GM06990 (cell line): ENCODE data around the gene TIMM17A.

Experiments used
- DNase-seq: peaks from one replicate; pipeline ENCODE4 v3.0.0-alpha.2; 2011; ENCODE audit not compliant: insufficient read length; ENCODE audit errors: extremely low read depth
- H3K27me3 ChIP-seq: replicated peaks from 2 replicates; pipeline ENCODE4 v1.6.0; 2011; ENCODE audit warnings: low read length; ENCODE audit not compliant: control insufficient read depth, insufficient read depth
- H3K36me3 ChIP-seq: 2 replicates; pipeline ENCODE4 v1.5.1; 2011; ENCODE audit warnings: low read length; ENCODE audit not compliant: control insufficient read depth, insufficient read depth
- H3K4me3 ChIP-seq: replicated peaks from 2 replicates; pipeline ENCODE4 v1.5.1; 2011; ENCODE audit warnings: low read depth, mild to moderate bottlenecking, control low read depth, low read length
- TF ChIP-seq, protein P1 (sequence below): IDR thresholded peaks from 2 replicates; pipeline ENCODE4 v1.5.1; 2011; ENCODE audit warnings: low read length, control low read depth, mild to moderate bottlenecking, inconsistent platforms; ENCODE audit not compliant: insufficient read depth, poor library complexity, severe bottlenecking

Gene TIMM17A

DNA sequence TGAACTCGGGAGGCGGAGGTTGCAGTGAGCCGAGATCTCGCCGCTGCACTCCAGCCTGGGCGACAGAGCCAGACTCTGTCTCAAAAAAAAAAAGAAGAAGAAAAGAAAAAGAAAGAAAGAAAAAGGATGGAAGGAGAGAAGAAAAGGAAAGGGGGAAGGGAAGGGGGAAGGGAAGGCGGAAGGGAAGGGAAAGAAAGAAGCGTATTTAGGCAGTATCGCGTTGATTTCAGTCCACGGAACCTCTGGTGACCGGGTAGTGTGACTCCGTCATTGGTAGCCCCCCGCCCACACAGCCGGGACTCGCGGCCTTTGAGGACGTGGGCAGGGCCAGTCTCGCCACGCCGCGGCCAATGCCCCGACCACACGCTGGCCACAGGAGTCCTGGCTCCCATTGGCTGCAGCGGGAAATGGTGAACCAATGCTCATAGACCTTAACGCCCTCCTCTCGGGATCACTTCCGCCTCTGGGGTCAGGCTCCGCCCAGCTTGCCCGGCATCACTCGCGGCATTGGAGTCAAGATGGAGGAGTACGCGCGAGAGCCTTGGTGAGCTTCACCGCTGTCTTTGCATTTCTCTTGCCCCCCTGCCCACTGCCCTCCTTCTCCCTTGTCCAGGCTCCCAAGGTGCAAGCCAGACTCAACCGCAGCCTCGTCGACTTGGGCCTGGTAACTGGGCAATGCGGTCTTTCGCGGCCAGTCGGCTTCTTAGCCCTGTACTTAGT is at the start of gene TIMM17A:
Gene TIMM17A (plus strand): TSS at position 495 of the 720 bp plus-strand sequence. CDS start 24 bp downstream, at position 519.
- H3K27me3 ChIP-seq, result no peaks in the 10 kb centered on the region
- TF ChIP-seq, protein P1, sequence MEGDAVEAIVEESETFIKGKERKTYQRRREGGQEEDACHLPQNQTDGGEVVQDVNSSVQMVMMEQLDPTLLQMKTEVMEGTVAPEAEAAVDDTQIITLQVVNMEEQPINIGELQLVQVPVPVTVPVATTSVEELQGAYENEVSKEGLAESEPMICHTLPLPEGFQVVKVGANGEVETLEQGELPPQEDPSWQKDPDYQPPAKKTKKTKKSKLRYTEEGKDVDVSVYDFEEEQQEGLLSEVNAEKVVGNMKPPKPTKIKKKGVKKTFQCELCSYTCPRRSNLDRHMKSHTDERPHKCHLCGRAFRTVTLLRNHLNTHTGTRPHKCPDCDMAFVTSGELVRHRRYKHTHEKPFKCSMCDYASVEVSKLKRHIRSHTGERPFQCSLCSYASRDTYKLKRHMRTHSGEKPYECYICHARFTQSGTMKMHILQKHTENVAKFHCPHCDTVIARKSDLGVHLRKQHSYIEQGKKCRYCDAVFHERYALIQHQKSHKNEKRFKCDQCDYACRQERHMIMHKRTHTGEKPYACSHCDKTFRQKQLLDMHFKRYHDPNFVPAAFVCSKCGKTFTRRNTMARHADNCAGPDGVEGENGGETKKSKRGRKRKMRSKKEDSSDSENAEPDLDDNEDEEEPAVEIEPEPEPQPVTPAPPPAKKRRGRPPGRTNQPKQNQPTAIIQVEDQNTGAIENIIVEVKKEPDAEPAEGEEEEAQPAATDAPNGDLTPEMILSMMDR, result no peak
- peak; percentile 96 for DNase-seq
- H3K4me3 ChIP-seq, result peak within 1 kb of the TSS; percentile 97
- H3K36me3 ChIP-seq, result peaks cover 3% of the 10 kb centered on the region

DNA sequence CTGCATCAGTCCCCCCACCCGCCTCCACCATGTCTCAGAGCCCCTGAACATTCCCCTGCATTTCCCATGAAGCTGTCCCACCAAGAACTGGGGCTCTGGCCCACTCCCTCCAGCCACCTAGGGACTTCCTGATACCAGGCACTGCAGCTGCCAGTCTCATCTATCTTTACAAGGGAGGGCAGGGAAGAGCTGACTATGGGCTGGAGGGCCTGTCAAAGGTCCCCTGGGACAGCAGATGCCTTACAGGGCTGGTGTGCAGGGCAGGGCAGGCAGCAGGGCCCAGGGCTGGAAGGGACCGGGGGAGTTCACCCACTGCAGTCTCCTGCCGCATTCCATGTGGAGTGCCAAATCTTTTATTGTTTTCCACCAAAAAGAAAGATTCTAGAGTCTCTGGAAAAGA is 49.0 kb upstream of the TIMM17A start:
- Histone ChIP-seq H3K36me3 (no peaks in the 10 kb centered on the region), H3K4me3 (no peak overlapping the region), H3K27me3 (no peaks in the 10 kb centered on the region)
- DNase-seq, result no peak
- TF ChIP-seq, protein P1, result no peak

DNA sequence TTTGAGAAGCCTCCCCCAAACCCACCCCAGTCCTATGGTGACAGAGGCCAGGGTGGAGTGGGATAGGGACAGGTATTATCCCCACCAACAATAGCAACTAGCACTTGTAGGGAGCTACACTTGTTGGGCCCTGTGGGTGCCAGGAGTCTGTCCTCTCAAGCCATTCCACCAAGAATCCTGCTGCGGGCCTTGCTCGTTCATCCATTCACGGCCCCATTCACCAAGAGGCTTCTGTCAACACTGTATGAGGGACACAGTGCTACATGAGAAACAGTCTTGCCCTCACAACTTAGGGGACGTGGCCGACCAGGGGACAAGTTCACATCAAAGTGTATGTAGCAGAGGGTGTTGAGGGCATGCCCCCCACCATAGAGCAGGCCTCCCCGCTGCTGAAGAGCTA is 47.7 kb upstream of the TIMM17A start:
- TF ChIP-seq, protein P1, result no peak
- no peak for DNase-seq
- no peaks in the 10 kb centered on the region for H3K36me3 ChIP-seq
- H3K4me3 ChIP-seq, result no peak overlapping the region
- H3K27me3 ChIP-seq, result no peaks in the 10 kb centered on the region; the same call in 1 of the 2 replicates

DNA sequence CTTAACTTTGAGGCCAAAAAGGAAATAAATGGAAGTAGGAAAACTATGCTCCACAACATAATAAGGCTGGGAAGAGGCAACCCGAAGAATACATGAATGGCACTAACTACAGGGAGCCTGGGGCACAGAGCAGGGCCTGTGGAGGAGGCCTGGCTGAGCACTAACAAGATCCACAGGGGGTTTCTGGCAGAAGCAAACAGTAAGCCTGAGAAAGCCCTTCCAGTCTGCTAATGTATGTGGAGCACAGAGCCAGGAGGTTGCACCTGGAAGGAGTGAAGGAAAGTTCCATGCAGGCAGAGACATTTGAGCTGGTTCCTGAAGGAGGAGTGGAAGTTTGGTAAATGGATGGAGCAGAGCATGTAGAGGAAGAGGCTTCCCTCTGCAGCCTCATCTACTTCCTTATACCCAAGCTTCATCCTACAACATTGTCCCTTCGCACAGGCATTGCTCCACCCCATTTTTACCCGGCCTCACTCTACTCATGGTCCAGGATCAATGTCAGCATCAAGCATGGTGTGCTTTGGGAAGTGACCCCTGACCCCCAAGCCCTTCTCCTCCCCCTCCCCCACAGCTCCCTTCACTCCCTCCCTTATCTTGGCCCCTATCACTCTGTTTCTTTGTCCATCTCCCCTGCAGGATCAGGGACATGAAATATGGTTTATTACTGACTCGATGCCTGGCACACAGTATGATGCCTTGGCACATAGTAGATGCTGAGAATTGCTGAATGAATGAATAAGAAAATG is 43.3 kb upstream of the TIMM17A start:
- H3K36me3 ChIP-seq, result no peaks in the 10 kb centered on the region
- TF ChIP-seq, protein P1, result no peak

DNA sequence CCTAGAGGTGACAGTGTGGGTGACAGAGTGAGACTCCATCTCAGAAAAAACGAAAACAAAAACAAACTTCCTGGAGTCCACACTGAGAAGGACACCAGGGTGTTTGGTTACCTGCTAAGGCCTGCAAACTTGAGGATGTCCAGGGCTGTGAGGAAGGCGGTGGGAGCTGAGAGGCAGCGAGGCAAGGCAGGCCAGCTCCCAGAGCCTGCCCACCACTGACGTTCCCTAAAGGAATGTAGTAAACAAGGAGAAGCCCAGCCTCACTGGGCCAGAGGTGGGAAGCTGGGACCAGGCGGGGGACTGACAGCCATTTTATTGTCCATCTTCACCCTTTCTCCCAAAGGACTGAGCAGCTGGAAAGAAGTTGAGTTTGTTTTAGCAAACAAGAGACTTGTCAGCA is 42.5 kb upstream of the TIMM17A start:
- Histone ChIP-seq H3K27me3 (peaks cover 2% of the 10 kb centered on the region), H3K4me3 (no peak overlapping the region), H3K36me3 (no peaks in the 10 kb centered on the region)
- no peak for DNase-seq
- TF ChIP-seq, protein P1, result no peak

More for the DNA sequence above, 43.3 kb upstream of the TIMM17A start:
- H3K27me3 ChIP-seq, result peaks cover 2% of the 10 kb centered on the region
- H3K4me3 ChIP-seq, result no peak overlapping the region
- DNase-seq, result no peak
